NOMO-1 treated with DMSO at 0.1 percent for 48 hours (cell line): Measurements from ENCODE around the gene HACE1.
"Not testable (repeated sequence)": the region's sequence is repeated elsewhere in the genome, so short reads cannot be mapped to it uniquely, and the experiment has no call there.

Experiments used
- DNase-seq: peaks from one replicate; lab custom pipeline; 2025; ENCODE audit not compliant: unreplicated experiment; lab: John Stamatoyannopoulos, UW

HACE1 gene, protein sequence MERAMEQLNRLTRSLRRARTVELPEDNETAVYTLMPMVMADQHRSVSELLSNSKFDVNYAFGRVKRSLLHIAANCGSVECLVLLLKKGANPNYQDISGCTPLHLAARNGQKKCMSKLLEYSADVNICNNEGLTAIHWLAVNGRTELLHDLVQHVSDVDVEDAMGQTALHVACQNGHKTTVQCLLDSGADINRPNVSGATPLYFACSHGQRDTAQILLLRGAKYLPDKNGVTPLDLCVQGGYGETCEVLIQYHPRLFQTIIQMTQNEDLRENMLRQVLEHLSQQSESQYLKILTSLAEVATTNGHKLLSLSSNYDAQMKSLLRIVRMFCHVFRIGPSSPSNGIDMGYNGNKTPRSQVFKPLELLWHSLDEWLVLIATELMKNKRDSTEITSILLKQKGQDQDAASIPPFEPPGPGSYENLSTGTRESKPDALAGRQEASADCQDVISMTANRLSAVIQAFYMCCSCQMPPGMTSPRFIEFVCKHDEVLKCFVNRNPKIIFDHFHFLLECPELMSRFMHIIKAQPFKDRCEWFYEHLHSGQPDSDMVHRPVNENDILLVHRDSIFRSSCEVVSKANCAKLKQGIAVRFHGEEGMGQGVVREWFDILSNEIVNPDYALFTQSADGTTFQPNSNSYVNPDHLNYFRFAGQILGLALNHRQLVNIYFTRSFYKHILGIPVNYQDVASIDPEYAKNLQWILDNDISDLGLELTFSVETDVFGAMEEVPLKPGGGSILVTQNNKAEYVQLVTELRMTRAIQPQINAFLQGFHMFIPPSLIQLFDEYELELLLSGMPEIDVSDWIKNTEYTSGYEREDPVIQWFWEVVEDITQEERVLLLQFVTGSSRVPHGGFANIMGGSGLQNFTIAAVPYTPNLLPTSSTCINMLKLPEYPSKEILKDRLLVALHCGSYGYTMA

DNA sequence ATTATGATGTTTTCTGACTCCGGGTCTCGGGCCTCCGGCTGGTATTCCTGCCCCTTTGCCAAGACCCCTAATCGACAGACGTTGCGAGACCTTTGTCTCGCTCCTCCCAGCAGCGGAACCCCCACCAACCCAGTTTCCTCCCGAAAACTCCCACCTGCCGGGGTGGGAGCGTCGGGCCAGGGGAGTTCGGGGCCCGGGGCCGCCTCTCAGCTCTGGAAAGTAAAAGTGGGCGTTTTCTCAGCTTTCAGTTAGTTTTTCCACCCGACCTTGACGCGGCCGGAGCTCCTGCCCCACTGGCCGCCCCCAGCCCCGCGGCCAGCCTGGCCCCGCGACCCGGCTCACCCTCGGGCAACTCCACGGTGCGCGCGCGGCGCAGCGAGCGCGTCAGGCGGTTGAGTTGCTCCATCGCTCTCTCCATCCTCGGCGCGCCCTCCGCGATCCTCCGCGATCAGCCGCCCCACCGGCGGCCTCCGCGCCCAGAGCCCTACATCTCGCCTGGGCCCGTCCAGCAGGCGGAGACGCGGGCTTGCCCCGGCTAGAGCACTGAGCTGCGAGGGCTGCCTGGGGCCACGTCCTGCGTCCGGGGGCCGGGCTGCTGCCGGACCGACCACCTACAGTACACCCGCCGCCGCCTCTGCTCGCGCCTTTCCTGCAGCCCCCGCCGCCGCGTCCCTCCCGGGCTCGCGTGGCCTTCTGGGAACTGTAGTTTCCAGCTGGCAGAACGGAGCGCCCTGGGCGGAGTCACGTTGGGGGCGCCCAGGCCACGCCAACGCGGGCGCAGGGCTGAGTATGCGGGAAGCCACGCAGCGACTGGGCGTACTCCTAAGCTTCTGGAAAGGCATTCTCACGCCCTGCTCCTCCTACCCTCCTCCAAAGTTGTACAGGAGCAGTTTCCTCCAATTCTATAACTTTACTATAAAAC lies at the start of gene HACE1:
TSS of gene HACE1 (minus strand) at position 695 of the 922 bp plus-strand sequence. CDS start at position 418, 277 bp downstream.
- peak; percentile 85 for DNase-seq

- no peak for DNase-seq
Measured at GRCh38 chr6:104908888-104909525, 49.3 kb upstream of the HACE1 start.

DNA sequence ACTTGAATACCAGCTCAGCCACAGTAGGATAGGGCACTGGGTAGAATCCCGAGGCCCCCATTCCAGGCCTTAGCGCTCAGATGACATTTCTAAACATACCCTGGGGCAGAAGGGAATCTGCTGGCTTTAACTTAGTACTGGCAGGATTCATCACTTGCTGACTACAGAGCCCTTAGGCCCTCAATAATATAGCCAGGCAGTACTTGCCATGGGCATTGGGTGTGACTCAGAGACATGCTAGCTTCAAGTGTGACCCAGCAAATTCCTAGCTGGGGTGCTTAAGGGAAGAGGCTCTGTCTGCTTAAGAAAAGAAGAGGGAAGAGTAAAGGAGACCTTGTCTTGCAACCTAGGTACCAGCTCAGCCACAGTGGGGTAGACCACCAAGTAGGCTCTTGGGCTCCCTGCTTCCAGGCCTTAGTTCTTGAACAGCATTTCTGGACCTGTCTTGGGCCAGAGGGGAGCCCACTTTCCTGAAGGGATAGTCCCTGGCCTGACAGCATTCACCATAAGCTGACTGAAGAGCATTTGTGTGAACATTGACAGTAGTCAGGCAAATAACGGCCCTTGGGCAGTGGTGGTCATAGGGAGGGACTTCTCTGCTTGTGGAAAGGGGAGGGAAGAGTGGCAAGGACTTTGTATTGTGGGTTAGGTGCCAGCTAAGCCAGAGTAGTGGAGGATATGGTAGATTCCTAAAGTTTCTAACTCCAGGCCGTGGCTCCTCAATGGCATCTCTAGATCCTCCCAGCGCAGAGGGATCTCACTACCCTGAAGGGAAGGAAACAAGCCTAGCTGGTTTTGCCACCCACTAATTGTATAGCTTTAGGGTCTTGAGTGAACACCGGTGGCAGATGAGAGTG lies 48.5 kb upstream of the HACE1 start:
- no peak for DNase-seq

GRCh38 chr6:104898893-104899292 lies 39.2 kb upstream of the HACE1 start:
- not testable (repeated sequence) for DNase-seq

- DNase-seq: no peak
Measured at GRCh38 chr6:104896914-104897313, 37.2 kb upstream of the HACE1 start.

GRCh38 chr6:104888066-104888465 lies 28.3 kb upstream of the HACE1 start:
- DNase-seq: no peak

DNA sequence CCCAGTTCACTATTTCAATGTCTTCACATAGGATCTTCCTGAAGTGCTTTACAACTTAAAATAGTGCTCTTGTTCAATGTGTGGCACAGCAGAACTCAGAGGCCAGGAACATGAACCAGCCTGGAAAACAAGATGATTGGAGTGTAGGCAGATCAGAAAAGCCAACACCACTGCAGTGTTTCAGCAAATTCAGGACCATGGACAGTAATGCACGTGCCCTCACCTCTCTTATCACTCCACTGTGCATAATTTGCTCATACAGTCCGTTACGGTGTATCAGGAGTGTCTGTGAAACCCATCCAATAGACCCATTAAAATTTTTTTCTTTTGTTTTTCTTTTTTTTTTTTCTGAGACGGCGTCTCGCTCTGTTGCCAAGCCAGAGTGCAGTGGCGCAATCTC lies 27.6 kb upstream of the HACE1 start:
- DNase-seq: peak; percentile 16

DNA sequence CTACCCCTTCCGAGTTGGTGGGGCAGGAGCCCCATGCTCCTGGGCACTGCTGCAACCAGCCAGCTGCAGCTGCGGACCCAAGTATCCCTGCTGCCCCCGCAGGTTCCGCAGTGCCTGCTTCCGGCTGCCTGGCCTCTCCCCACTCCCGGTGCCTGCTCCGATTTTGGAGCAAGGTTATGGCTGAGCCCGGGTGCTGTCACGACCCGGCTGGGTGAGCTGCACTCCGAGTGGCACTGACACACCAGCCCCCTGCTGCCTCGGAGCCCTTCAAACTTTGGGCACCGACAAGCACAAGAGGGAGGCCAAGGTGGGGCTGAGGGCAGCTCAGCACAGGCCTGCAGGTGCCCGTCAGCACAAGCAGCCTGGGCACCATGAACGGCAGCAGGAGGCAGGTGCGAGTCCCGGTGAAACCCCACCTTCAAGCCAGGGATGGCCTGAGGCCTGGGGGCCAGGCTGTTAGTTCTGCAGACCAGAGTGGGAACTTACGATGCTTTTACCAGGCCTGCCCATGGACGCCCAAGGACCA lies 25.9 kb upstream of the HACE1 start:
- DNase-seq: no peak

DNA sequence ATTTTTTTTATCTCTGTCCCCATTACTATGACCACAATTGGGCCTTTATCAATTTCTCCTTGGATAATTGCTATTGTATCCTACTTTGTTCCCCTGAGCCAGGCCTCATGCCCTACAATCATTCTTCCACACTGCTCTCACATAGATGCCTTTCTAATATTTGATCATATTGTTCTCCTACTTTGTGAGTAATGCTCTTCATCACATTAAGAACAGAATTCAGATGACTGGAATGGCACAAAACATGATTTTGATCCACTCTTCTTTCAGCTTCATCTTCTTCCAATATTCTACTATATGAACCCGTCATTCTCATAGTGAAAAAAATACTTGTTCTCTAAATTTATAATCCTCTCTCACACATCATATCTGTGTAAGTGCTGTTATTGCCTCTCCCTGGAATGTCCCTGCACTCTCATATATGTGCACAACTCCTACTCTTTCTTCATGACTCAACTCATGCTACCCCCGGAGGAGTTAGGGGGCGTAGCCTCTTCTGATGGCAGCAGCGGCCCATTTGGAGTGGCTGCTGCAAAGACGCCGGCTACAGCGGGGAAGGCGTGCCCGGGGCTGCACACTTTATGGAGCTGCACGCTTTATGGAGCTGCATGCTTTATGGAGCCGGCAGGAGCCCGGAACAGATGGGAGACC lies 25.3 kb upstream of the HACE1 start:
- no peak for DNase-seq

GRCh38 chr6:104881964-104882668 lies 22.4 kb upstream of the HACE1 start:
- no peak for DNase-seq

- no peak for DNase-seq
Measured at GRCh38 chr6:104862456-104862855, 2.7 kb upstream of the HACE1 start.

GRCh38 chr6:104860221-104860620 lies 502 bp upstream of the HACE1 start:
- DNase-seq: no peak

DNA sequence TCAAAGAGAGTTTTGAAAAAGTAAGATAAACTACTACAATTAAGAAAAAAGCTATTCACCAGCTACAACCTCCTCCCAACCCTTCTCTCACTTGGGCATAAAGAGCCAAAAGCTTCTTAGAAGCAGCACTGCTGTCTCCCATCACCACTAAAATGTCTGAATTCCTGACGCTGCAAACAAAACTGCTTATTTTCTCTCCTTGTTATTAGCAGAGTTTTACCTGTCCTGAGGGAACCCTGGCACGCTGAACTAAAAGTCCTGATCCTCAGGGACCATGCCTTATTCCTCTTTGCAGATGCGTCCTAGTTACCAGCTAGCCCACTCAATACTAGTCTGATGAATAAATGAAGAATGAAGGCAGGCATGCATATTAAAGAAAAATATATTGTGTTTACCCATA lies 1.1 kb downstream of the HACE1 start:
- no peak for DNase-seq

GRCh38 chr6:104855507-104855906 lies 4.2 kb downstream of the HACE1 start:
- DNase-seq: no peak

DNA sequence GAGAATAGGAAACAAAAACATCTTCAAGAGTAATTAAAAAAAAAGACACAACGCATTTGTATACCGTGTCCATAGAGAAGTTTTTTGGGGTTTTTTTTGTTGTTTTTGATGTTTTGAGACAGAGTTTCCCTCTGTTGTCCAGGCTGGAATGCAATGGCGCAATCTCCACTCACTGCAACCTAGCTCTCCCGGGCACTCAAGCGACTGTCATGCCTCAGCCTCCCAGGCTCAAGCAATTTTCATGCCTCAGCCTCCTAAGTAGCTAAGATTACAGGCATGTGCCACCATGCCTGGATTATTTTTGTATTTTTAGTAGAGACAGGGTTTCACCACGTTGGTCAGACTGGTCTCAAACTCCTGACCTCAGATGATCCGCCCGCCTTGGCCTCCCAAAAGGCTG lies 12.0 kb downstream of the HACE1 start:
- DNase-seq: not testable (repeated sequence)

DNA sequence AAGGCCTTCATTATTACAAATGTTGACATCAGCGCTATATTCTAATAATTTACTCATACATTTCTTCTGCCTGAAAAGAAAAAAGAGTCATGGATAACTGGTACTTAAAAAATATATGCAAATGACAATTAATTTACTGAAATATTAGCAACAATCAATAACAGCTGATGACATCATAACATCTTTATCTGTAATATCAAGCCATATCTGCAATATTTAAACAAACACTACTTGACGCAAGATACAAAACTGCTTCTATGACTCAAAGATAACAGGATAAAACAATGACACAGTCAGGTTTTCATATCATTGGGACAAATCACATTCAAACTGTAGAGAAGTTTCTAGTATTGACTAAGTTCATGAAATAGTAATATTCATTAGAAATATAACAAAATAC lies 16.5 kb downstream of the HACE1 start:
- no peak for DNase-seq

DNA sequence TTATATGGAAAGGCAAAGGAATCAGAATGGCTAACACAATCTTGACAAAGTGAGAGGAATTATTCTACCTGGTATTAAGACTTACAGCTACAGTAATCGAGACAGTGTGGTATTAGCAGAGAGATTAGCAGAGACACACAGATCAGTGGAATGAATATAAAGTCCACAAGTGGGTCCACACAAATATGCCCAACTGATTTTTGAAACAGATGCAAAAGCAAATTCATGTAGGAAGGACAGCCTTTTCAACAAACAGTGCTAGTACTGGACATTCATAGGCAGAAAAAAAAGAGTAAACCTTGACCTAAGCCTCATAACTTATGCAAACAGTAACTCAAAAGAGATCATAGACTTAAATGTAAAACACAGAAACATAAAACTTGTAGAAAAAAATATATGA lies 22.6 kb downstream of the HACE1 start:
- no peak for DNase-seq

- not testable (repeated sequence) for DNase-seq
Measured at GRCh38 chr6:104836479-104837020, 23.2 kb downstream of the HACE1 start.
